ENCODE data around the gene ATRIP. TPM values are rescaled to one million over a fixed set of nuclear protein-coding genes. Genes with fewer than 3 reads are reported as not detected.
A peak's percentile ranks its signal among the peaks of the same experiment; 100 is the strongest.
"Not testable (repeated sequence)": the region's sequence is repeated elsewhere in the genome, so short reads cannot be mapped to it uniquely, and the experiment has no call there.

The ATRIP gene
- total RNA-seq, 1 donor = 12.9 TPM

DNA sequence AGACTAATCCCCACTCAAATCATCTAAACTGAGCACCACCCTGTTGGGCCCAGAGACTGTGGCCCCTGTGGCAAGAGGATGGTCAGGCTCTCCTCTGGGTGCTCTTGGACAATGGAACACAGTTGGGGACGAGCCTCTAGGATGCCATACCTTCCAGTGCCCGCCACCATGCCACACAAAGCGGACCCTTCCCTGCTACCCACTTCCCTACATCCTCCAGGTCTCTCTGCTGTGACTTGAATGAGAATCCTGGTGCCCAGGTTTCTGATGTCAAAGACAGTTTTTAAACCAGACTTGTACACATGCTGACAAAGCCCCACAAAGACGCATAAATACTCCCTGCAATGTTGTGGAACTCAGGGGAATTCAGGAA lies 11.3 kb upstream of the ATRIP start:
- no peak for DNase-seq (ENCODE audit: low read depth in 2 of 3, low spot score in 2 of 3)

GRCh38 chr3:48435774-48436476 lies 10.6 kb upstream of the ATRIP start:
- peak; percentile 87 to 92 (median 89) for DNase-seq (ENCODE audit: low read depth in 2 of 3, low spot score in 2 of 3)

GRCh38 chr3:48436477-48436787 lies 10.1 kb upstream of the ATRIP start:
- DNase-seq (ENCODE audit: low read depth in 2 of 3, low spot score in 2 of 3) = no peak

GRCh38 chr3:48436855-48437254 lies 9.7 kb upstream of the ATRIP start:
- no peak for DNase-seq (ENCODE audit: low read depth in 2 of 3, low spot score in 2 of 3)

DNA sequence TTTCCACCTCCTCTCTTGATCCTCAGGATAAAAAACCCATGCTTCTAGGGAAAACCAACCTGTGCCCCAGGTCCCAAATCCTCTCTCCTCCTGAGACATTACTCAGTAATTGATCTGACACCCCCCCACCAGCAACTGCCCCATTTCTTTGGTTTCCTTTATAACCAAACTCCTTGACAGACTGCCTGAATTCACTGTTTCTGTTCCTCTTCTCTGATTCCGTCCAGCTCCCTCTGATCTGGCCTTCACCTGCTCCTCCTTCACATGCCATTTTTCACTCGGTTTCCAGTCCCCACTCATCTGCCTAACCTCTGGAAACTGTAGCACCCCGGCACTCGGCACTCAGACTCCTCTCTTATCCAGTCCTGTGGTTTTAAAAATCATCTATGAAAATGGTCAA lies 8.7 kb upstream of the ATRIP start:
- no peak for DNase-seq (ENCODE audit: low read depth in 2 of 3, low spot score in 2 of 3)

DNA sequence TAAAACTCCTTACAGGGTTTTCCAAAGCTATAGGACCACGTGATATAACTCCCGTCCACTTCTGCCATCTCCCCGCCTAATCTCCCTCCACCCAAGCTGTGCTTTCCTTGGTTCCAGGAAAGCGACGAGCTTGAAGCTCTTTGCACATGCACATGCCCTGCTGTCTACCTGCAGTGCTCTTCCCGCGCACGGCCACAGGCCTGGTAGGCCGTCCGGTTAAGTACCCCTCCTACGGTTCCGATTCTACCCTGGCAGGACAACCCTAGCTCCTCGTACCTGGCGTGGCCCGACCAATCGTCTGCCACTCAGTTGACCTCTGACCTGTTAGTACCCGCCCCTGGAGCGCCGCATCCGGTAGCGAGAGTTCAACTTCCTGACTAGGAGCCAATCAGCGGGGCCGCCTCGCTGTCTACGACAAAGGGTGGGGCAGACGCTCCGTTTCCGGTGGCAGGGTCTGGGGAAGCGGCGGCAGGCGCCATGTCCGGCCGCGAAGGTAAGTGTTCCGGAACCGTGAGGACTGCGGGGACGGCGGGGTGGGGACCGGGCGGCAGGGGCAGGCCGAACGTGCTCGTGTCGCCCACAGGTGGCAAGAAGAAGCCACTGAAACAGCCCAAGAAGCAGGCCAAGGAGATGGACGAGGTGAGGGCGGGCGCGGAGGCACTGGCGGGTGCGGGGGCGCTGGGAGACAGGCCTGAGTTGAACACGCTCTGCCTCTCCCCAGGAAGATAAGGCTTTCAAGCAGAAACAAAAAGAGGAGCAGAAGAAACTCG lies 6.5 kb upstream of the ATRIP start, which contains the start of the genes CCDC51 and TMA7:
CCDC51 (minus strand) TSS at position 300 of the 770 bp plus-strand sequence. CDS start 4,991 bp downstream, outside the sequence.
TMA7 (plus strand) TSS at position 438 of the 770 bp plus-strand sequence; CDS start at position 478, 40 bp downstream.
- peak; percentile 93 to 97 (median 96) for DNase-seq (ENCODE audit: low read depth in 2 of 3, low spot score in 2 of 3)

- DNase-seq (ENCODE audit: low read depth in 2 of 3, low spot score in 2 of 3) = no peak
Observed at GRCh38 chr3:48440590-48440958, 6.0 kb upstream of the ATRIP start.

GRCh38 chr3:48441940-48442339 lies 4.6 kb upstream of the ATRIP start:
- no peak for DNase-seq (ENCODE audit: low read depth in 2 of 3, low spot score in 2 of 3)

- no peak for DNase-seq (ENCODE audit: low read depth in 2 of 3, low spot score in 2 of 3)
Observed at GRCh38 chr3:48445277-48445882, 1.2 kb upstream of the ATRIP start.

GRCh38 chr3:48446043-48446424 lies 503 bp upstream of the ATRIP start:
- DNase-seq (ENCODE audit: low read depth in 2 of 3, low spot score in 2 of 3) = no peak

- no peak for DNase-seq (ENCODE audit: low read depth in 2 of 3, low spot score in 2 of 3)
Observed at GRCh38 chr3:48451270-48451669, 4.7 kb downstream of the ATRIP start.

GRCh38 chr3:48456456-48456855 lies 9.9 kb downstream of the ATRIP start:
- peak in 1 of 3 donors; percentile 66 for DNase-seq (ENCODE audit: low read depth in 2 of 3, low spot score in 2 of 3)

DNA sequence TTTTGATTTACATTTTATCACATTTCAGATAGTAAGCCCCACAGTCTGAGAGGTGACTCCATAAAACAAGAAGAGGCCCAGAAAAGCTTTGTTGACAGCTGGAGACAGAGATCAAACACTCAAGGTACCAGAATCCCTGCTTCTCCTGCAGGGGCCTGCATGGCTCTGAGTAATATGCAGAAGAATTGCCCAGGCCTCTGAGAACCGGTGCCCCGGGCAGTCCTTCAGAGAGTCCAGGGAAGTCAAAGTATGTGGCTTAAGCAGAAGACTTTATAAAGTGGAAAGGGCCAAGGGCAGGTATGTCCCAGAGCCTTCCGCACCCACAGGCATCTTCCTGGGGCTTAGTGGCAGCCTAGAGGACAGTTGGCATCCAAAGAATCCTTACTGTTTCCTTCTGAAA lies 12.8 kb downstream of the ATRIP start:
- DNase-seq (ENCODE audit: low read depth in 2 of 3, low spot score in 2 of 3) = no peak

DNA sequence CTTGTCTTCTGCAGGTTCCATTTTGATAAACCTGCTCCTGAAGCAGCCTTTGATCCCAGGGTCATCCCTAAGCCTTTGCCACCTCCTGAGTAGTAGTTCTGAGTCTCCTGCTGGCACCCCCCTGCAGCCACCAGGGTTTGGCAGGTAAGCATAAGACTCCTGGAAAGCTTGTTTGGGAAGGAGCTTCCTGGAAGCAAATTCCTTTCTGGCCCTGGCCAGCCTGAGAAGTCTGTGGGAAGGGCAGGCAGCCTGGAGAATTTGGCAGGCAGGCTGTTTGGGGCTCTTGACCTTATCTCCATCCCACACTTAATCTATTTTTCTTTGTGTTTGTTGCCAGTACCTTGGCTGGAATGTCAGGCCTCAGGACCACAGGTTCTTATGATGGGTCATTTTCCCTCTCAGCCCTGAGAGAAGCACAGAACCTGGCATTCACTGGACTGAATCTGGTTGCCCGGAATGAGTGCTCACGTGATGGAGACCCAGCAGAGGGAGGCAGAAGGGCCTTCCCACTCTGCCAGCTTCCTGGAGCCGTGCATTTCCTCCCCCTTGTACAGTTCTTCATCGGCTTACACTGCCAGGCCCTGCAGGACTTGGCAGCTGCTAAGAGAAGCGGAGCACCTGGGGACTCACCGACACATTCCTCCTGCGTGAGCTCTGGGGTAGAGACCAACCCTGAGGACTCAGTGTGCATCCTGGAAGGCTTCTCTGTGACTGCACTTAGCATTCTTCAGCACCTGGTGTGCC lies 13.4 kb downstream of the ATRIP start:
- no peak for DNase-seq (ENCODE audit: low read depth in 2 of 3, low spot score in 2 of 3)

DNA sequence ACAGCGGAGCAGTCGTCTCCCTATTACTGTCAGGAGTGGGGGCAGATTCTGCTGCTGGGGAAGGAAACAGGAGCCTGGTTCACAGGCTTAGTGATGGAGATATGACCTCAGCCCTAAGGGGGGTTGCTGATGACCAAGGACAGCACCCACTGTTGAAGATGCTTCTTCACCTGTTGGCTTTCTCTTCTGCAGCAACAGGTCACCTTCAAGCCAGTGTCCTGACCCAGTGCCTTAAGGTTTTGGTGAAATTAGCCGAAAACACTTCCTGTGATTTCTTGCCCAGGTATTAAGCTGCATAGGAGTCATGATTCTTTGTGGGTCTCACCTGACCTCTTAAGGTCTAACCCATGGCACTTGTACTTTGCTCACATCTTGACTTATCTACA lies 14.0 kb downstream of the ATRIP start:
- no peak for DNase-seq (ENCODE audit: low read depth in 2 of 3, low spot score in 2 of 3)

- DNase-seq (ENCODE audit: low read depth in 2 of 3, low spot score in 2 of 3) = not testable (repeated sequence)
Observed at GRCh38 chr3:48461767-48462166, 15.2 kb downstream of the ATRIP start.

- DNase-seq (ENCODE audit: low read depth in 2 of 3, low spot score in 2 of 3) = no peak
Observed at GRCh38 chr3:48463703-48464102, 17.2 kb downstream of the ATRIP start.

- DNase-seq (ENCODE audit: low read depth in 2 of 3, low spot score in 2 of 3) = no peak
Observed at GRCh38 chr3:48464713-48465221, 18.2 kb downstream of the ATRIP start.

DNA sequence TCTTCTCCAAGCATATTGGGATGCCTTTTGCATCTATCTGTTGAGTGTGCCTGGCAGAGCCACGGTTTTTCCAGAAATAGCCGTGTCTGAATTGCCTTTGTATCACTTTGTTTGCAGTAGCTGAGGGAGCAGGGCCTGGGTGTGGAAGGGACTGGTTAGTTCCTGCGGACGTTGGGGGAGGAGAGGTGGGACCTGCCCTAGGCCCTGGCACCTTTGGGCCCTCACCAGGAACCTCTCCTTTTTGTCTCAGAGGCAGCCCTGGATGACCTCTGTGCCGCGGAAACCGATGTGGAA lies 18.6 kb downstream of the ATRIP start:
- no peak for DNase-seq (ENCODE audit: low read depth in 2 of 3, low spot score in 2 of 3)

- peak; percentile 44 to 93 (median 90) for DNase-seq (ENCODE audit: low read depth in 2 of 3, low spot score in 2 of 3)
Observed at GRCh38 chr3:48465531-48466378, 19.2 kb downstream of the ATRIP start.
